Islet precursor cell (in vitro differentiated cells): ENCODE measurements around the gene PDE1A.

Experiments used
- DNase-seq: peaks from one replicate; pipeline ENCODE4 v3.0.0-alpha.2; 2018

Gene PDE1A

DNA sequence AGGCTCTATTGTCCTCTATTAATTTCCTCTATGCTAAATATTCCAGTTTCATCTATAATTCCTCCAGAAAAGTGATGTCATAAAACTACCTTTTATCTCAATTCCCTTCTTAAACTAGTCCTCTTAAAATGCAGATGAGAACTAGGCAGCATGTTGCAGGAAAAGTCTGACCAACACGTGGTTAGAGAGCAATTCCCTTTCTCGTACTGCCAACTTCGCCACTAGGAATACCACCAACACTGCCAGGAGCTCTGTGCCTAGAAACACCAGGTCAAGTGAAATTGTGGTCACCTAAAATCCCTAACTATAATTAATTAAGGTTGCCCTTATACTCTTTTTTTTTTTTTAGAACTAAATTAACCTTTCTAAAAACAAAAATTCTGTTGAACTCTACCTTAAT, 313.5 kb downstream of the PDE1A start:
- DNase-seq, result no peak

DNA sequence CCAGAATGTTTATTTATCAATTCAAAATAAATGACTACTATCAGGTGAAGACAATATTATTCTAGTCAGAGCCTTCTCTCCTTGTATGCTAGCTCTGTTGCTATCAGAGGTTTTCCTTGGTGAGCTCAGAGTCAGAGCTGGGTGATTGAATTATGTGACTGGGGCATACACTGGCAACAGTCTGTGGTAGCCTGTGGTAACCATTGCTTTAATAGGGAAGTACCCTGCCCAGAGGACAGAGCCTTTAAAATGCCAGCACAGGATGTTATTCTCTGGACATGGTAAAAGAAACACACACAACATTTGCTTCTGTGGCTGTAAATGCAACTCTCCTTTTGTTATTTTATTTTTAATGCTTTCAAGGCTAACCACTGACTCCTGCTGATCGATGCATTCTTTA, 316.5 kb downstream of the PDE1A start:
- DNase-seq, result no peak

DNA sequence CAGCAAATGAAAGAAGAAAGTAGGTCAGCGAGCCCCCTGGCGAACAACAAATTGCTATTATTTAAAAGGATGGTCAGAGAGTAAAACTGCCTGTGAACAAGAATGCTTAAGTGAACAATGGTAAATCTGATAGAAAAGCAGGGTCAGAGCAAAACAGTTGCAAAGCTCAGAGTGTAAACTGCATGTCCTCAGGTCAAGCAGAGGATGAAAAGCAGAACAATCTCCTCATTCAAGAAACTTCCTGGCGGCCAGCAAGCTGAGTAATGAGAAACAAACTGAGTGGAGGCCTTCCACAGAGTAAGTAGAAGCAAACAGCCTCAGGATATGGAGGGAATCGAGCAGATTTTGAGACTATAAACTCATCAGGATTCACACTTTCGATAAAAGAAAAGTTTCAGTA, 323.3 kb downstream of the PDE1A start:
- DNase-seq, result peak; percentile 76

DNA sequence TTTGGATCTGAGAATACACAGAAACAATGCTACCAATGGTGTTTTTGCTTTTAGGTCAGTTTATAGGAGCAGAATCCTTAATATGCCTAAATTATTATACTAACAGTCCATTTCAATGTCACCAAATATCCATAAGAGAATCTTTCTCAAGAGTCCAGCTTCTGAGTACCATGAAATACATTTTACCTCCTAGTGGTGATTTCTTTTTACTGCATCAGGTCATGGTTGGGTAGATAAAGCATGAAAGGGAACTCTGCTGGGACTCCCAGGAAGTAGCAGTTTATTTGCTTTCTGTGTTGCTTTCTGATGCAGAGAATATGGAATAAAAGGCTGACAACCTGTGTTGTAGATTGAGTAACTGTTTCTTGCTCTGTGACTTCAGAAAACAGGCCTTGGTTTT, 325.6 kb downstream of the PDE1A start:
- DNase-seq, result no peak

DNA sequence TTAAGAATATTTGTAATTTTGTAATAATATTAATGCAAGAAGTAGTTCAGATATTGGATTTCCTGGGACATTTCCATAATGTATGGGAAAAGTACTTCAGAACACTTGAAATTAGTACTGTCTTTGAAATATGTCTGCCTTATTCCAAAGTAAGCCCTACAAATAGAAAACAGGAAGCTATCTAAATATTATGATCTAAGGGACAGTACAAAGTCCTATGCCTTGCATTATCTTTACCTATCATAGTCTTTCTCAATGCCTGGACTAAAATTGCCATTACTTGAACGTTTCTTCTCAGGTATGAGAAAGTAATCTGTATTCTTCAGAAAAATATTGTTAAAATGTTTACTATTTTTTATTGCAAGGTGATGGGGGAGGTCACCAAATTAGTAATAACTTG, 328.2 kb downstream of the PDE1A start:
- DNase-seq, result no peak

DNA sequence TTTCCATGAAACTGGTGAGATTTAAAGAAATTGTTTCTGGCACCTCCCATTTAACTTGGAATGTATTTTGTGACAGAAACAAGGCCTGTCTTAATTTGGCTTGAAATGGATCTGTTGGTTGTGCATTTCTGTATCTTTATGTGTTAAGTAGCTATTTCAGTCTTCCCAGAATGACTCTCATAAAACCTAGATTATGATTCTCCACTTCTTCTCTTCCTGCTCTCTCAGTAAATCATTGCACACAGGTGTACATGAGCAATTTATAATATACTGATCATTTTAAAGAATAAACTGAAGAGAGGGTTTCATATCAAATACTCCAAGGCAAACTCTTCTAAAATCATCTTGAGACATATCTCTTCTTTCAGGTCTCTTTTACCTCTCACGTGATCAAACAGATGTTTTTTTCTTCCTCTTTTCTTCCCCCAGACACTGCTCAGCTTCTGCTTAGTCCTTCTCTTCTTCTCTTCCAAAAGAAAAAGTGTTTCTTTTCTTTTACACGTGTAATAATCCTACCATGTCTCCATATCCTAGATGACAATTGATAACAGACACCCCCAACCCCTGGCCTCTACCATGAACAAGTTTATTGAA, 329.2 kb downstream of the PDE1A start:
- DNase-seq, result no peak

DNA sequence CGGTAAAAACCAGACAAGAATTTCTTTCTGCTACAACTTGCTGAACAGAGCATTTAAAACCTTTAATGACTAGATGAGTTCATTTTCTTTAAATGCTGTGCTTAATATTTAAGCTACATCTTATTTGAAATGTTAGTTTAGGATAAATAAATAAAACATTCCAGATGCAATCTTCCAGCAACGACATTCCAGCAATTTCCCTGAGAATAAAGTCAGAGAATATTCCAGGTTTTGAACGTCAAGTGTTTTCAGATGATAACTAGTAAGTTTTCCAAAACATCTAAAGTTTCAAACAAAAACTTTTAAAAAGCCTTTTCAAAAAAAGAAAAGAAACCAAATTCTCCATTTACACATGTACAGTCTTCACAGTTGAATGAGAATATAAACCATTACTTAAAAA, 336.4 kb downstream of the PDE1A start:
- no peak for DNase-seq
